Measurements from ENCODE around the gene PRR20E.
"Not testable (repeated sequence)": the region's sequence is repeated elsewhere in the genome, so short reads cannot be mapped to it uniquely, and the experiment has no call there.

Gene PRR20E

DNA sequence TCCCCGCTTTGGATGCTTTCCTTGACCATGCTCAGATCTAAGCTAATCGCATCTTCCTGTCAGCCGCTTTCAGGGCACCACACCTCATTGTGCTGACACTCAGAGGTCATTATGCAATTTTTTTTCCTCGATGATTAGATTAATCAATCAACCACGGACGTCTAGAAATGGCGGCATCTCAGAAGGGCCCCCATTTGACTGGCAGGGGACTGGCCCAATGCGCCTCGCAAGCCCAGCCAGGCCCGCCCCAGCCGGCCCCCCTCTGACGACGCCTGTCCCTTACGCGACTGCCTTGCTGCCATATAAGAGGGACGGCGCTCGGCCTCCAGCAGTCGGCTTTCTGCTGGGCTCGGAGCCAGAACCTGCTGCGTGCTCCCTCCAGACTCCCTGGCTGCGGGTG is at the start of gene PRR20E:
TSS of gene PRR20E (plus strand) at position 301 of the 400 bp plus-strand sequence. CDS start 387 bp downstream, outside the sequence.
- not testable (repeated sequence) for DNase-seq (ENCODE audit: low read depth); H3K4me3 ChIP-seq (ENCODE audit: control insufficient read depth, low read depth, low read length)

DNA sequence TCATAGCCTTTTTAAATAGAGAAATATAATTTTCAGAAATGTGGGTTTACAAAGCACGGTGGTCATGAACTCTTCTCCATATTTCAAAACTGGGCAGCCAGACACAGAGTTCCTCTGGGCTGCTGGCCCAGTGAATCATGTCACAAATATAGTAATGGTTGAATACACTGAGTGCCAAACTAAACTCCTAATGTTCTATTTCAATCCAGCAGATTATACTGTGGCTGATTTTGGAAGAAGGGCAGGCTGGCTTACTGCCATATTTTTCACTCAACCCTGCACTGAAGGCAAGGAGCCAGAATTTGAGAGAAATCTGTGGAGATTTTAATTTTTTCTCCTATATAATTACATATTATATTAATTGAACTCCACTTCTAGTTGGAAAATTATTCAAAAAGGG is 43.3 kb upstream of the PRR20E start:
- no peak for DNase-seq (ENCODE audit: low read depth)
- TF ChIP-seq, protein P1, sequence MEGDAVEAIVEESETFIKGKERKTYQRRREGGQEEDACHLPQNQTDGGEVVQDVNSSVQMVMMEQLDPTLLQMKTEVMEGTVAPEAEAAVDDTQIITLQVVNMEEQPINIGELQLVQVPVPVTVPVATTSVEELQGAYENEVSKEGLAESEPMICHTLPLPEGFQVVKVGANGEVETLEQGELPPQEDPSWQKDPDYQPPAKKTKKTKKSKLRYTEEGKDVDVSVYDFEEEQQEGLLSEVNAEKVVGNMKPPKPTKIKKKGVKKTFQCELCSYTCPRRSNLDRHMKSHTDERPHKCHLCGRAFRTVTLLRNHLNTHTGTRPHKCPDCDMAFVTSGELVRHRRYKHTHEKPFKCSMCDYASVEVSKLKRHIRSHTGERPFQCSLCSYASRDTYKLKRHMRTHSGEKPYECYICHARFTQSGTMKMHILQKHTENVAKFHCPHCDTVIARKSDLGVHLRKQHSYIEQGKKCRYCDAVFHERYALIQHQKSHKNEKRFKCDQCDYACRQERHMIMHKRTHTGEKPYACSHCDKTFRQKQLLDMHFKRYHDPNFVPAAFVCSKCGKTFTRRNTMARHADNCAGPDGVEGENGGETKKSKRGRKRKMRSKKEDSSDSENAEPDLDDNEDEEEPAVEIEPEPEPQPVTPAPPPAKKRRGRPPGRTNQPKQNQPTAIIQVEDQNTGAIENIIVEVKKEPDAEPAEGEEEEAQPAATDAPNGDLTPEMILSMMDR (IDR thresholded peaks at IDR 0.05; ENCODE audit: control insufficient read depth, insufficient read depth, low read depth, low read length, missing control alignments) = no peak
- no peak overlapping the region for H3K4me3 ChIP-seq (ENCODE audit: control insufficient read depth, low read depth, low read length)

DNA sequence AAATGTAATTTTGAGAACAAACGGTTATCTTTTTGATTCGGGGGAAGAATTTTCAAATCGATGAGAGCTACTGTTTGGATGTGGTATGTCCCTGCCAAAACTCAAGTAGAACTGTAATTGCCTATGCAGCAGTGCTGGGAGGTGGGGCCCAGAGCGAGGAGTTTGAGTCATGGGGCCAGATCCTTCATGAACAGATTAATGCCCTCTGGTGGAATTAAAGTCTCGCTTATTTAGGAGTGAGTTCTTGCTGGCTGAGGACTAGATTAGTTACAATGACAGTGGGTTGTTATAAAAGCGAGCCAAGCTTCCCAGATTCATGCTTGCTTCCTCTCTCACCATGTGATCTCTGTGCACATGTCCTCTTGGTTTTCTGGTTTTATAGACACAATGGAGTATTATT is 38.1 kb upstream of the PRR20E start:
- no peak overlapping the region for H3K4me3 ChIP-seq (ENCODE audit: control insufficient read depth, low read depth, low read length)
- no peak for DNase-seq (ENCODE audit: low read depth)
- TF ChIP-seq, protein P1 (IDR thresholded peaks at IDR 0.05; ENCODE audit: control insufficient read depth, insufficient read depth, low read depth, low read length, missing control alignments) = no peak

DNA sequence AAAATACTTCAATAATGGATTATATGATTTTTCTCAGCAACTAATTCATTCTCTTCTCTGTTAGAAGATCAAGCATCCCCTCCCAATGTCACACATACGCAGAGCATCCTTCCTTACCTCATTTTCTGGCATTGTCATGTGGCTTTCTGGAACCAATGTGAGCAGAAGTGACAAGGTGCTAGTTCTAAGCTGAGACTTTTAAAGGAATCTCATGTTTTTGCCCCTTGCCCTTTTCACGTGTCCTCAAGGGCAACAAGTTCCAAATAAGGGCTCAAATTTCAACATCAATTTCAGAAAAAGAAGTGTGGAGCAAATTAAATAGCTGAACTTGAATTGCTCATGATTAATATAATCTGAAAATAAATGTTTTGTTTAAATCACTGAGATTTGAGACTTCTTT is 30.9 kb upstream of the PRR20E start:
- H3K4me3 ChIP-seq (ENCODE audit: control insufficient read depth, low read depth, low read length) = no peak overlapping the region
- no peak for DNase-seq (ENCODE audit: low read depth)
- TF ChIP-seq, protein P1 (IDR thresholded peaks at IDR 0.05; ENCODE audit: control insufficient read depth, insufficient read depth, low read depth, low read length, missing control alignments) = no peak

DNA sequence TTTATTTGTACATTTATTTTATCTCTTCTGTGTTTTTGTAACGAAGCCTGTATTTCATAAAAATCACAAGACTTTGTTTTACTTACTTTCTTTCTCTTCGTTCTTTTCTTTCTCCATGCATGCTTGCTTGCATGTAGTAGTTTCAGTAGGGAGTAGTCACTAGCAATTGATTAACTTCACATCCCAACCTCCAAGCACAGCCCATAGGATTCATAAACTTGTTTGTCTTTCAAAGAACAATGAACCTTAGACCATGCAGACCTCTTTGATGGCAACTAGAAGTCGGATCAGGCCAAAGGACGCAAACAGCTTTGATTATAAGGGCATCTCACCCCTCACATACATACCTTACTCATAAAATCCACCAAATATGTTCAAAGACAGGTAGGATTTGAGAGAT is 29.4 kb upstream of the PRR20E start:
- DNase-seq (ENCODE audit: low read depth) = no peak
- TF ChIP-seq, protein P1 (IDR thresholded peaks at IDR 0.05; ENCODE audit: control insufficient read depth, insufficient read depth, low read depth, low read length, missing control alignments) = no peak
- H3K4me3 ChIP-seq (ENCODE audit: control insufficient read depth, low read depth, low read length) = no peak overlapping the region

DNA sequence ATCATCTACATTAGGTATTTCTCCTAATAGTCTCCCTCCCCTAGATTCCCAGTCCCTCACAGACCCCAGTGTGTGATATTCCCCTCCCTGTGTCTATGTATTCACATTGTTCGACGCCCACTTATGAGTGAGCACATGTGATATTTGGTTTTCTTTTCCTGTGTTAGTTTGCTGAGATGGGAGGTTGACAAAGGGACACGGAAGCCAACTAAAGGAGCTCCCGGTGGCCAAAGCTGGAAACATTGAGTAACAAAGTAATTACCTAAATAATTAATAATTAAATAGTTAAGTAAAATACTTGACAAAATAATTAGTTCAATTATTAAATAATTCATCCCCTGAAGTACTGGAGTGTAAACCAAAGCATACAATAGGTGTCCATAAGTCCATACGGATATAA is 28.0 kb upstream of the PRR20E start:
- DNase-seq (ENCODE audit: low read depth) = no peak
- H3K4me3 ChIP-seq (ENCODE audit: control insufficient read depth, low read depth, low read length) = no peak overlapping the region
- TF ChIP-seq, protein P1 (IDR thresholded peaks at IDR 0.05; ENCODE audit: control insufficient read depth, insufficient read depth, low read depth, low read length, missing control alignments) = no peak

DNA sequence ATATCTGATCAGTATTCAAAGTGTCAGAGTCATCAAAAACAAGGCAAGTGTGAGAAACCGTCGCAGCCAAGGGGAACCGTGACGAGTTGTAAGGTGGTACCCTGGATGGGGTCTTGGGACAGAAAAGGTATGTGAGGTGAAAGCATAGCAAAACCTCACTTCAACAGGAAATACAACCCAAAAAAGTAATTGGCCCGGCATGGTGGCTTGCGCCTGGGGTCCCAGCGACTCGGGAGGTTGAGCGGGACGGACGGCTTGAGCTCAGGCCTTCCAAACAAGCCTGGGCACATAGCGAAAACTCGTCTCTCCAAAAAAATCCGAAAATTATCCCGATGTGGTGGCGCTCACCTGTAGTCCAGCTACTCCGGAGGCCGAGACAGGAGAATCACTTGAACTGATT is 27.2 kb upstream of the PRR20E start:
- not testable (repeated sequence) for DNase-seq (ENCODE audit: low read depth); H3K4me3 ChIP-seq (ENCODE audit: control insufficient read depth, low read depth, low read length)

DNA sequence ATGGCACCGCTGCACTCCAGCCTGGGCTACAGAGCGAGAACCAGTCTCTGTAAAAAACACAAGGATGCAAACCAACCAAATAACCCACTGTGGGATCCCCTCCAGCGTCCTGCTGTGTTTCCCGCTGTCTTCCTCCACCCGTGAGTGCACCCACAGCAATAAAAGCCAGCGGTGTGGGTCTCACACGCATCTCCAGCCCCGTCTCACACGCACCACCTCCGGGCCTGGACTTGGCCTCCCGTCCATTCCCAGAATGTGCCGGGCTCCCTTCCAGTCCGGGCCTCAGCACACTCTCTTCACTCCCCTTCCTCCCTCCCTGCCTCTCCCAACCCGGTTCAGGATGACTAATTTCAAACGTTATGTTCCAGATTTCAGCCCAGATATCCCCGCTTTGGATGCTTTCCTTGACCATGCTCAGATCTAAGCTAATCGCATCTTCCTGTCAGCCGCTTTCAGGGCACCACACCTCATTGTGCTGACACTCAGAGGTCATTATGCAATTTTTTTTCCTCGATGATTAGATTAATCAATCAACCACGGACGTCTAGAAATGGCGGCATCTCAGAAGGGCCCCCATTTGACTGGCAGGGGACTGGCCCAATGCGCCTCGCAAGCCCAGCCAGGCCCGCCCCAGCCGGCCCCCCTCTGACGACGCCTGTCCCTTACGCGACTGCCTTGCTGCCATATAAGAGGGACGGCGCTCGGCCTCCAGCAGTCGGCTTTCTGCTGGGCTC is 26.6 kb upstream of the PRR20E start, which contains the start of gene PRR20A:
TSS of gene PRR20A (plus strand) at position 684 of the 734 bp plus-strand sequence. CDS start 387 bp downstream, outside the sequence.
- not testable (repeated sequence) for H3K4me3 ChIP-seq (ENCODE audit: control insufficient read depth, low read depth, low read length); DNase-seq (ENCODE audit: low read depth)

DNA sequence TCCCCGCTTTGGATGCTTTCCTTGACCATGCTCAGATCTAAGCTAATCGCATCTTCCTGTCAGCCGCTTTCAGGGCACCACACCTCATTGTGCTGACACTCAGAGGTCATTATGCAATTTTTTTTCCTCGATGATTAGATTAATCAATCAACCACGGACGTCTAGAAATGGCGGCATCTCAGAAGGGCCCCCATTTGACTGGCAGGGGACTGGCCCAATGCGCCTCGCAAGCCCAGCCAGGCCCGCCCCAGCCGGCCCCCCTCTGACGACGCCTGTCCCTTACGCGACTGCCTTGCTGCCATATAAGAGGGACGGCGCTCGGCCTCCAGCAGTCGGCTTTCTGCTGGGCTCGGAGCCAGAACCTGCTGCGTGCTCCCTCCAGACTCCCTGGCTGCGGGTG is 19.8 kb upstream of the PRR20E start, which contains the start of gene PRR20B:
TSS of gene PRR20B (plus strand) at position 301 of the 400 bp plus-strand sequence. CDS start 387 bp downstream, outside the sequence.
- not testable (repeated sequence) for DNase-seq (ENCODE audit: low read depth); H3K4me3 ChIP-seq (ENCODE audit: control insufficient read depth, low read depth, low read length)

DNA sequence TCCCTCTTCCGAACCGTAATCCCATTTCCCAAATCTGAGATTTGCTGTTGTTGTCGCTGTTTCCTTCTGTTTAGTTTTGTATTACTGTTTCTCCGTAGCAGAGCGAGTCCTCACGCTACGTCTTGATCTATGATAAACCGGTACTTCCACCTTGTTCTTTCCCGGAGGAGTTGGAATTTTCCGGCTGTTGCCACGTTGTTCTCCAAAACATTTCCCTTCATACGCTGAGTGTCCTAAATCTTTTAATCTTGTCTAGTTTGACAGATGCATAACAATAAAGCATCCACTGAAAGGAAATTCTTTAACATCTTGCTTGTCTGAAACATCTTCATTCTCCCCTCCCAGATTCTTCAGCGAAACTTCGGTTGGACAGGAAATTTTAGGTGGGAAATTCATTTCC is 18.9 kb upstream of the PRR20E start:
- not testable (repeated sequence) for DNase-seq (ENCODE audit: low read depth); H3K4me3 ChIP-seq (ENCODE audit: control insufficient read depth, low read depth, low read length)

DNA sequence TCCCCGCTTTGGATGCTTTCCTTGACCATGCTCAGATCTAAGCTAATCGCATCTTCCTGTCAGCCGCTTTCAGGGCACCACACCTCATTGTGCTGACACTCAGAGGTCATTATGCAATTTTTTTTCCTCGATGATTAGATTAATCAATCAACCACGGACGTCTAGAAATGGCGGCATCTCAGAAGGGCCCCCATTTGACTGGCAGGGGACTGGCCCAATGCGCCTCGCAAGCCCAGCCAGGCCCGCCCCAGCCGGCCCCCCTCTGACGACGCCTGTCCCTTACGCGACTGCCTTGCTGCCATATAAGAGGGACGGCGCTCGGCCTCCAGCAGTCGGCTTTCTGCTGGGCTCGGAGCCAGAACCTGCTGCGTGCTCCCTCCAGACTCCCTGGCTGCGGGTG is 13.2 kb upstream of the PRR20E start, which contains the start of gene PRR20C:
TSS of gene PRR20C (plus strand) at position 301 of the 400 bp plus-strand sequence. CDS start 387 bp downstream, outside the sequence.
- not testable (repeated sequence) for DNase-seq (ENCODE audit: low read depth); H3K4me3 ChIP-seq (ENCODE audit: control insufficient read depth, low read depth, low read length)

DNA sequence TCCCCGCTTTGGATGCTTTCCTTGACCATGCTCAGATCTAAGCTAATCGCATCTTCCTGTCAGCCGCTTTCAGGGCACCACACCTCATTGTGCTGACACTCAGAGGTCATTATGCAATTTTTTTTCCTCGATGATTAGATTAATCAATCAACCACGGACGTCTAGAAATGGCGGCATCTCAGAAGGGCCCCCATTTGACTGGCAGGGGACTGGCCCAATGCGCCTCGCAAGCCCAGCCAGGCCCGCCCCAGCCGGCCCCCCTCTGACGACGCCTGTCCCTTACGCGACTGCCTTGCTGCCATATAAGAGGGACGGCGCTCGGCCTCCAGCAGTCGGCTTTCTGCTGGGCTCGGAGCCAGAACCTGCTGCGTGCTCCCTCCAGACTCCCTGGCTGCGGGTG is 6.7 kb upstream of the PRR20E start, which contains the start of gene PRR20D:
TSS of gene PRR20D (plus strand) at position 301 of the 400 bp plus-strand sequence. CDS start 387 bp downstream, outside the sequence.
- DNase-seq (ENCODE audit: low read depth); H3K4me3 ChIP-seq (ENCODE audit: control insufficient read depth, low read depth, low read length): not testable (repeated sequence)
